ENCODE data around the gene C20orf144. TPM values are rescaled to one million over a fixed set of nuclear protein-coding genes. Genes with fewer than 3 reads are reported as not detected.

The C20orf144 gene
- total RNA-seq, 2 donors from 2014 or later: 0.66 TPM; not detected in 1

- Histone ChIP-seq H3K4me3 (no peak overlapping the region), H3K27me3 (no peaks in the 10 kb centered on the region), H3K36me3 (replicated peaks in 1 of 2; ENCODE audit: insufficient read depth in 1 of 2, low read depth in 2 of 2) (no peaks in the 10 kb centered on the region), H3K27ac (peak overlapping the region in 3 of 4 donors; percentile 64 to 75 (median 68)), H3K9me3 (no peaks in the 10 kb centered on the region), H3K4me1 (peaks cover 30% of the 10 kb centered on the region)
- intact Hi-C loops (cut with DNase I): no loop called here
- no peak for DNase-seq
- TF ChIP-seq CTCF (IDR thresholded peaks at IDR 0.05) (no peak), POLR2A (IDR thresholded peaks at IDR 0.05) (no peak)
- ATAC-seq: no peak
- WGBS, 2 donors: 62 to 65% methylated on average over 16 of the region's 16 CpGs
Measured at GRCh38 chr20:33675136-33675959, 13.2 kb downstream of the C20orf144 start.

- peak overlapping the region in 1 of 4 donors; percentile 75 for H3K27ac ChIP-seq
- 88 to 90% methylated on average over 5 to 11 of the region's 11 CpGs for WGBS, 2 donors
- ATAC-seq (no peak), DNase-seq (no peak)
- H3K4me3 ChIP-seq: no peak overlapping the region
- H3K4me1 ChIP-seq: peaks cover 26% of the 10 kb centered on the region
- H3K27me3 ChIP-seq: no peaks in the 10 kb centered on the region
- intact Hi-C loops (cut with DNase I): no loop called here
- no peaks in the 10 kb centered on the region for H3K36me3 ChIP-seq (replicated peaks in 1 of 2; ENCODE audit: insufficient read depth in 1 of 2, low read depth in 2 of 2)
- H3K9me3 ChIP-seq: no peaks in the 10 kb centered on the region
- TF ChIP-seq CTCF (IDR thresholded peaks at IDR 0.05) (no peak), POLR2A (IDR thresholded peaks at IDR 0.05) (no peak)
Measured at GRCh38 chr20:33676121-33676520, 14.0 kb downstream of the C20orf144 start.

DNA sequence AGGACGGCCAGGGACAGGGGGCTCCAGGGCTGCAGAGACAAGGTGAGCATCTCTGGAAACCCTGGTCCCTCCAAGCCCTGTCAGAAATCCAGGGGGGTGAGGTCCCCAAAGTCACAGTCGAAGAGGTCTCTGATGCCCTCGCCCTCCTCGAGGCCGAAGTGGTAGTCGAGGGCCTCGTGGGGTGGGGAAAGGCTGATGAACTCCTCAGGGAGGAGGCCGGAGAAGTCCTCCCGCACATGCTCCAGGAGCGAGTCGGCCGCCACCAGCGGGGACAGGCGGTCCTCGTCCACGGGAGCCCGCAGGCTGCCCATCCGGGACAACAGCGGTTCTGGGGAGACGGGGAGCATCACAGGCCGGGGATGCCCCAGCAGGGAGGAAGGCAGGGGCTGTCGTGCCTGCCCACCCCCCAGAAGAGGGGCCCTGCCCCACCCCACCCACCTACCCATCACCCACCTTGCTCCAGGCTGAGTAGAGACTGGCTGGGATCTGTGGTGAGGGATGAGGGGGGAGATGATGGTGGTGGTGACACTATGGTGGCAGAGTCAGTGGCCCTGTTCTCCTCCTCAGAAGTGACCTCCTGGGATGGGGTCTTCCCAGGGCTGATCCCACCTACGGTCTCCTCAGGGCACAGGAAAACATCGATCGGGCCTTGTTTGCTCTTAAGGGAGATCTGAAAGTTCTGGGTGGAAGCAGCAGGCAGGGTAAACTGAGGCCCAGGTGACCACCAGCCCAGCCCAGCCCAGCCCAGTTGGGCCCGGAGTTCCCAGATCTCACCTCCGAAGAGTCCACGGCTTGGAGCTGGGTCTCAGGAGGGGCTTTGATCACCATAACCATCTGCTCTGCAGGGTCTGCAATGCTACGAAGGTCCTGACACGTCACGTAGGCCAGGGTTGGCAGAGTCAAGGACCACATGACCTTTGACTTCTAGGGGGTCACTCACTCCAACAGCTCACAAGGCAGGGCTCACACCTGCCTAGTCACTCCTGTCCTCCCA lies 14.8 kb downstream of the C20orf144 start:
- H3K36me3 ChIP-seq (replicated peaks in 1 of 2; ENCODE audit: insufficient read depth in 1 of 2, low read depth in 2 of 2): no peaks in the 10 kb centered on the region
- H3K9me3 ChIP-seq: no peaks in the 10 kb centered on the region
- ATAC-seq (no peak), DNase-seq (no peak)
- no peak overlapping the region for H3K27ac ChIP-seq
- H3K4me3 ChIP-seq: no peak overlapping the region
- peaks cover 26% of the 10 kb centered on the region for H3K4me1 ChIP-seq
- no peak for TF ChIP-seq POLR2A (IDR thresholded peaks at IDR 0.05)
- no peak for TF ChIP-seq CTCF (IDR thresholded peaks at IDR 0.05)
- WGBS, 2 donors: 94 to 95% methylated on average over 22 to 29 of the region's 31 CpGs
- intact Hi-C loops (cut with DNase I): no loop called here
- H3K27me3 ChIP-seq: no peaks in the 10 kb centered on the region

DNA sequence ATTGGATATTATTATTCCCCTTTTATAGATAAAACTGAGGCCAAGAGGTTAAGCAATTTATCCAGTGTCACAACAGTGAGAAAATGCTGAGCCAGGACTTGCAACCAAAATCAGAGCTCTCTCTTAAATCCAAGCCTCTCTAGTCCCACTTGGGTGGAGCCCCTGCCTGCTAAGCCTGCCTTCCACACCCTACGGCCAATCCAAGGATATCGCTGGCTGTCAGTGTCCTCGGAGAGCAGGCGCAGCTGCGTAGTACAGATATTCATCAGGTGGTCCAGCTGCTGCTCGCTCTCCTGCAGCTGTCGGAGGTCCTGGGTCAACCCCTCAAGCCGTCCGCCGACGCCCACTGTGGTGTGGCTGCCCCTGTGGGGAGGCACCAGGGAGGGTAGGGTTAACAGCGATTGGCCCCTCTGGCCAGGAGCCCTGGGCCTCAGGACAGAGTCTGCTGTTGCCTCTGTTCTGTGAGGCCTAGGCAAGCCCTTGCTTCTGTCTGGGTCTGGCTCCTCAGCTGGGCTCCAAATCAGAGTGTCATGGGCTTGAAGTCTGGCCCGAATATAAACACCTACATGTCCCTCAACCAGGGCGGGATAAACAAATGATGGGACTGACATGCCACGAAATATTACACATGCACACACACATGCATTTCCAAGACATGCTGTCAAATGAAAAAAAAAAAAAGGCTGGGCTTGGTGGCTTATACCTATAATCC lies 16.0 kb downstream of the C20orf144 start:
- DNase-seq: no peak
- Histone ChIP-seq H3K36me3 (replicated peaks in 1 of 2; ENCODE audit: insufficient read depth in 1 of 2, low read depth in 2 of 2) (no peaks in the 10 kb centered on the region), H3K27ac (no peak overlapping the region), H3K27me3 (no peaks in the 10 kb centered on the region), H3K4me3 (no peak overlapping the region), H3K4me1 (peaks cover 18% of the 10 kb centered on the region), H3K9me3 (no peaks in the 10 kb centered on the region)
- 85% methylated on average over 13 to 15 of the region's 15 CpGs for WGBS, 2 donors
- no peak for ATAC-seq
- TF ChIP-seq POLR2A (IDR thresholded peaks at IDR 0.05) (no peak), CTCF (IDR thresholded peaks at IDR 0.05) (no peak)
- intact Hi-C loops (cut with DNase I): no loop called here

Measured in body of pancreas (tissue), 4 donors.